ENCODE measurements around the gene EIF2AK3. TPM values are rescaled to one million over a fixed set of nuclear protein-coding genes. Genes with fewer than 3 reads are reported as not detected.

Gene EIF2AK3
- polyA plus RNA-seq, 1 donor from 2014 or later, result 23.2 TPM

DNA sequence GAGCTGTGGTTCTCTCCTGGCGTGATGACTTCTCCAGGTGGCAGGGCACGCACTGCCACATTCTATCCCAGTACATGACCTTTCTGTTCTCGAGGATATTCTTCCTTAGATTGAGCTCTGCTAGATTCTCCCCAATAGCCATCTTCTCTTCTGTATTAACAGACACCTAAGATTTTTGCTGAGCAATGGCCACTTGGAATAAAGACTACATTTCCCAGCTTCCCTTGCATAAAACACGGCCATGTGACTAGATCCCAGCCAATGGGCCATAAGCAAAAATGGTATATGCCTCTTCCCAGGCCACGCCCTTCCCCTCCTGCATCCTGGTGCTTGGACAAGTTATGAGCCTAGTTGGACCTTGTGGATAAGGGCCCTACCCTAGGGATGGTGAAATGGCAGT lies 82.1 kb downstream of the EIF2AK3 start:
- no peak overlapping the region for H3K27ac ChIP-seq (ENCODE audit: low read length)
- H3K36me3 ChIP-seq (ENCODE audit: insufficient read depth, low read length), result no peaks in the 10 kb centered on the region
- TF ChIP-seq EZH2 (IDR thresholded peaks at IDR 0.05; ENCODE audit: borderline replicate concordance, insufficient read depth, low read length, poor library complexity, severe bottlenecking), result no peak
- TF ChIP-seq RAD21 (conservative IDR thresholded peaks at IDR 0.05), result no peak
- TF ChIP-seq EP300 (conservative IDR thresholded peaks at IDR 0.05; ENCODE audit: poor library complexity, severe bottlenecking), result no peak
- TF ChIP-seq, protein P1, sequence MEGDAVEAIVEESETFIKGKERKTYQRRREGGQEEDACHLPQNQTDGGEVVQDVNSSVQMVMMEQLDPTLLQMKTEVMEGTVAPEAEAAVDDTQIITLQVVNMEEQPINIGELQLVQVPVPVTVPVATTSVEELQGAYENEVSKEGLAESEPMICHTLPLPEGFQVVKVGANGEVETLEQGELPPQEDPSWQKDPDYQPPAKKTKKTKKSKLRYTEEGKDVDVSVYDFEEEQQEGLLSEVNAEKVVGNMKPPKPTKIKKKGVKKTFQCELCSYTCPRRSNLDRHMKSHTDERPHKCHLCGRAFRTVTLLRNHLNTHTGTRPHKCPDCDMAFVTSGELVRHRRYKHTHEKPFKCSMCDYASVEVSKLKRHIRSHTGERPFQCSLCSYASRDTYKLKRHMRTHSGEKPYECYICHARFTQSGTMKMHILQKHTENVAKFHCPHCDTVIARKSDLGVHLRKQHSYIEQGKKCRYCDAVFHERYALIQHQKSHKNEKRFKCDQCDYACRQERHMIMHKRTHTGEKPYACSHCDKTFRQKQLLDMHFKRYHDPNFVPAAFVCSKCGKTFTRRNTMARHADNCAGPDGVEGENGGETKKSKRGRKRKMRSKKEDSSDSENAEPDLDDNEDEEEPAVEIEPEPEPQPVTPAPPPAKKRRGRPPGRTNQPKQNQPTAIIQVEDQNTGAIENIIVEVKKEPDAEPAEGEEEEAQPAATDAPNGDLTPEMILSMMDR (IDR thresholded peaks at IDR 0.05; ENCODE audit: poor library complexity, severe bottlenecking), result no peak
- no peak for TF ChIP-seq MXI1 (conservative IDR thresholded peaks at IDR 0.05; ENCODE audit: poor library complexity, severe bottlenecking)
- no peak for TF ChIP-seq POLR2AphosphoS5 (IDR thresholded peaks at IDR 0.05)
- no peak for TF ChIP-seq SMC3 (conservative IDR thresholded peaks at IDR 0.05; ENCODE audit: poor library complexity)
- TF ChIP-seq, protein P2, sequence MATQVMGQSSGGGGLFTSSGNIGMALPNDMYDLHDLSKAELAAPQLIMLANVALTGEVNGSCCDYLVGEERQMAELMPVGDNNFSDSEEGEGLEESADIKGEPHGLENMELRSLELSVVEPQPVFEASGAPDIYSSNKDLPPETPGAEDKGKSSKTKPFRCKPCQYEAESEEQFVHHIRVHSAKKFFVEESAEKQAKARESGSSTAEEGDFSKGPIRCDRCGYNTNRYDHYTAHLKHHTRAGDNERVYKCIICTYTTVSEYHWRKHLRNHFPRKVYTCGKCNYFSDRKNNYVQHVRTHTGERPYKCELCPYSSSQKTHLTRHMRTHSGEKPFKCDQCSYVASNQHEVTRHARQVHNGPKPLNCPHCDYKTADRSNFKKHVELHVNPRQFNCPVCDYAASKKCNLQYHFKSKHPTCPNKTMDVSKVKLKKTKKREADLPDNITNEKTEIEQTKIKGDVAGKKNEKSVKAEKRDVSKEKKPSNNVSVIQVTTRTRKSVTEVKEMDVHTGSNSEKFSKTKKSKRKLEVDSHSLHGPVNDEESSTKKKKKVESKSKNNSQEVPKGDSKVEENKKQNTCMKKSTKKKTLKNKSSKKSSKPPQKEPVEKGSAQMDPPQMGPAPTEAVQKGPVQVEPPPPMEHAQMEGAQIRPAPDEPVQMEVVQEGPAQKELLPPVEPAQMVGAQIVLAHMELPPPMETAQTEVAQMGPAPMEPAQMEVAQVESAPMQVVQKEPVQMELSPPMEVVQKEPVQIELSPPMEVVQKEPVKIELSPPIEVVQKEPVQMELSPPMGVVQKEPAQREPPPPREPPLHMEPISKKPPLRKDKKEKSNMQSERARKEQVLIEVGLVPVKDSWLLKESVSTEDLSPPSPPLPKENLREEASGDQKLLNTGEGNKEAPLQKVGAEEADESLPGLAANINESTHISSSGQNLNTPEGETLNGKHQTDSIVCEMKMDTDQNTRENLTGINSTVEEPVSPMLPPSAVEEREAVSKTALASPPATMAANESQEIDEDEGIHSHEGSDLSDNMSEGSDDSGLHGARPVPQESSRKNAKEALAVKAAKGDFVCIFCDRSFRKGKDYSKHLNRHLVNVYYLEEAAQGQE (IDR thresholded peaks at IDR 0.05; ENCODE audit: borderline replicate concordance), result no peak
- TF ChIP-seq TAF1 (IDR thresholded peaks at IDR 0.05; ENCODE audit: low read depth), result no peak
- H3K4me3 ChIP-seq (ENCODE audit: low read length), result no peak overlapping the region
- H2AFZ ChIP-seq (ENCODE audit: low read depth, low read length), result no peak overlapping the region
- H3K4me2 ChIP-seq (ENCODE audit: low read length), result no peak overlapping the region
- H3K9ac ChIP-seq (ENCODE audit: low read length), result no peak overlapping the region
- peaks cover 5% of the 10 kb centered on the region for H3K27me3 ChIP-seq (ENCODE audit: insufficient read depth, low read depth, low read length)
- H3K9me2 ChIP-seq (ENCODE audit: insufficient read depth, low read length), result no peaks in the 10 kb centered on the region
- H3K79me2 ChIP-seq (replicated peaks; ENCODE audit: insufficient read depth, low read length), result no peaks in the 10 kb centered on the region
- no peaks in the 10 kb centered on the region for H3K9me3 ChIP-seq (ENCODE audit: low read length)
- H3F3A ChIP-seq (ENCODE audit: insufficient read depth, low read length, poor library complexity, severe bottlenecking), result no peaks in the 10 kb centered on the region
- no peaks in the 10 kb centered on the region for H4K20me1 ChIP-seq (ENCODE audit: insufficient read depth)

DNA sequence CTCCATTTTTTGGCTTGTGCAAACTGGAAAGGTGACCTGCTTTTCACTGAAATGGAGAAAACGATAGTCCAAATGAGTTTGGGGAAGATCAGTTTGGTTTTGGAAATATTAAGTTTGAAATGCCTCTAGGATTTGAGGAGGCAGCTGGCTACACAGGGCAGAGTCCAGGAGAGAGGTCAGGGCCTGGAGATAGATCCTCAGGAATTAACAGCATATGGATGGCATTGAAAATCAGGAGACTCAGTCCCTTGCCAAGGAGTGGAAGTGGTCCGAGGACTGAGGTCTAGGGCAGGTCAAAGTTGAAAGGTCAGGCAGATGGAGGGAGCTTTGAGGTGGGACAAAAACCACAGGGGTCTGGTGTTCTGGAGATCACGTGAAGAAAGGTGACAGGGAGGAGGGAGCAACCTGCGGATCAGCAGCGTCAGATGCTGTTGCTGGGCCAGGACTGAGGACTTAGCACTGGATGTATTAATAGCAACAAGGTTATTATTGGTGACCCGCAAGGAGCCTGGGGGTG lies 83.7 kb downstream of the EIF2AK3 start:
- no peaks in the 10 kb centered on the region for H3K27me3 ChIP-seq (ENCODE audit: insufficient read depth, low read depth, low read length)
- H3F3A ChIP-seq (ENCODE audit: insufficient read depth, low read length, poor library complexity, severe bottlenecking), result no peaks in the 10 kb centered on the region
- H3K27ac ChIP-seq (ENCODE audit: low read length), result no peak overlapping the region
- H3K79me2 ChIP-seq (replicated peaks; ENCODE audit: insufficient read depth, low read length), result no peaks in the 10 kb centered on the region
- H3K9ac ChIP-seq (ENCODE audit: low read length), result no peak overlapping the region
- no peaks in the 10 kb centered on the region for H3K9me2 ChIP-seq (ENCODE audit: insufficient read depth, low read length)
- no peaks in the 10 kb centered on the region for H3K9me3 ChIP-seq (ENCODE audit: low read length)
- no peak overlapping the region for H2AFZ ChIP-seq (ENCODE audit: low read depth, low read length)
- TF ChIP-seq RAD21 (conservative IDR thresholded peaks at IDR 0.05), result no peak
- no peak for TF ChIP-seq POLR2AphosphoS5 (IDR thresholded peaks at IDR 0.05)
- H3K4me2 ChIP-seq (ENCODE audit: low read length), result no peak overlapping the region
- no peak overlapping the region for H3K4me3 ChIP-seq (ENCODE audit: low read length)
- H3K36me3 ChIP-seq (ENCODE audit: insufficient read depth, low read length), result no peaks in the 10 kb centered on the region
- H4K20me1 ChIP-seq (ENCODE audit: insufficient read depth), result no peaks in the 10 kb centered on the region

DNA sequence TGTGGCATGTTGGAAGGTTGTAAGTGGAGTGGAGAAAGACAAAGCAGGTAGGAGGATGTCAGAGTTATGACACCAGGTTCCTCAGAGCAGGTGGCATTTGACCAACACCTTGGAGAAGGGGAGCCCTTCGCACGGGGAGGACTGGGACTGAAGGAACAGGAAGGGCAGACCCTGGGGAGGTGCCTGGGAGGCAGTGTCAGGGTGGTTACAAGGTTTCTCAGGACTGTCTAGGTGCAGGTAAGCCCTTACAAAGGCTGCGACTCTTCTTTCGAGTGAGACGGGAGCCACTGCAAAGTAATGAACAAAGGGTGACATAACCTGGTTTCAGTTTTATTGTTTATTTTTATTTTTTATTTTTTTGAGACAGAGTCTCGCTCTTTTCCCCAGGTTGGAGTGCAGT lies 84.6 kb downstream of the EIF2AK3 start:
- TF ChIP-seq SMC3 (conservative IDR thresholded peaks at IDR 0.05; ENCODE audit: poor library complexity), result no peak
- TF ChIP-seq, protein P2 (IDR thresholded peaks at IDR 0.05; ENCODE audit: borderline replicate concordance), result no peak
- no peak for TF ChIP-seq RAD21 (conservative IDR thresholded peaks at IDR 0.05)
- no peak for TF ChIP-seq EZH2 (IDR thresholded peaks at IDR 0.05; ENCODE audit: borderline replicate concordance, insufficient read depth, low read length, poor library complexity, severe bottlenecking)
- TF ChIP-seq MXI1 (conservative IDR thresholded peaks at IDR 0.05; ENCODE audit: poor library complexity, severe bottlenecking), result no peak
- TF ChIP-seq EP300 (conservative IDR thresholded peaks at IDR 0.05; ENCODE audit: poor library complexity, severe bottlenecking), result no peak
- TF ChIP-seq POLR2AphosphoS5 (IDR thresholded peaks at IDR 0.05), result no peak
- TF ChIP-seq, protein P1 (IDR thresholded peaks at IDR 0.05; ENCODE audit: poor library complexity, severe bottlenecking), result no peak
- no peak for TF ChIP-seq TAF1 (IDR thresholded peaks at IDR 0.05; ENCODE audit: low read depth)
- Histone ChIP-seq H4K20me1 (ENCODE audit: insufficient read depth) (no peaks in the 10 kb centered on the region), H3K27me3 (ENCODE audit: insufficient read depth, low read depth, low read length) (no peaks in the 10 kb centered on the region), H3K27ac (ENCODE audit: low read length) (no peak overlapping the region), H3K36me3 (ENCODE audit: insufficient read depth, low read length) (no peaks in the 10 kb centered on the region), H3K4me3 (ENCODE audit: low read length) (no peak overlapping the region), H3K9ac (ENCODE audit: low read length) (no peak overlapping the region), H3K9me2 (ENCODE audit: insufficient read depth, low read length) (no peaks in the 10 kb centered on the region), H3K9me3 (ENCODE audit: low read length) (no peaks in the 10 kb centered on the region), H2AFZ (ENCODE audit: low read depth, low read length) (no peak overlapping the region), H3K4me2 (ENCODE audit: low read length) (no peak overlapping the region), H3K79me2 (replicated peaks; ENCODE audit: insufficient read depth, low read length) (no peaks in the 10 kb centered on the region), H3F3A (ENCODE audit: insufficient read depth, low read length, poor library complexity, severe bottlenecking) (no peaks in the 10 kb centered on the region)

All from neural cell (in vitro differentiated cells).